Rectal smooth muscle tissue (tissue), 1 donor: ENCODE results near the gene HIP1.
"Not testable (repeated sequence)": the region's sequence is repeated elsewhere in the genome, so short reads cannot be mapped to it uniquely, and the experiment has no call there.

ENCODE experiments used
- H3K27ac ChIP-seq: one replicate; pipeline ENCODE4 v1.7.0; 2013; ENCODE audit warnings: low read depth, low read length, inconsistent platforms
- H3K27me3 ChIP-seq: one replicate; pipeline ENCODE4 v1.7.0; 2013; ENCODE audit warnings: low read length; ENCODE audit not compliant: control insufficient read depth, insufficient read depth
- H3K36me3 ChIP-seq: one replicate; pipeline ENCODE4 v1.7.0; 2013; ENCODE audit warnings: low read length; ENCODE audit not compliant: control insufficient read depth, insufficient read depth
- H3K4me1 ChIP-seq: one replicate; pipeline ENCODE4 v1.7.0; 2013; ENCODE audit warnings: low read length; ENCODE audit not compliant: control insufficient read depth, insufficient read depth
- H3K4me3 ChIP-seq: one replicate; pipeline ENCODE4 v1.7.0; 2013; ENCODE audit warnings: low read length
- H3K9ac ChIP-seq: one replicate; pipeline ENCODE4 v1.7.0; 2013; ENCODE audit warnings: low read length

Gene HIP1

DNA sequence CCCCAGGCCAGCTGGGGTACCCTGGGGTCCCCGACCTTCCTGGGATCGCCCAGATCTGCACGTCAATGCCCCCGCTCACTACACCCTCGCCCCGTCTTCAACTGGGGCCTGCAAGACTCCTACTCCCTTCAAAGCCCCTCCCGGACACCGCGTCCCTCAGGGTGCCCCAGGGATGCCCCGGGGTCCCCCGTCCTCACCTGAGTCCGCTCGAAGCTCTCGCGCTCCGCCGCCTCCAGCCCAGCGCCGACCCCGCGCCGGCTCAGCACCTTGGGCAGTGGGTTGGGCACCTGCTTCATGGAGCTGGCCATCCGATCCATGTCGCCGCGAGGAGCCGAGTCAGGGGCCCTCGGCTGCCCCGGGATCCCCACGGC lies at the start of gene HIP1:
HIP1 (minus strand) TSS at position 338 of the 371 bp plus-strand sequence; CDS start at position 317, 21 bp downstream.
- peak within 1 kb of the TSS; percentile 89 for H3K4me3 ChIP-seq
- no peaks in the 10 kb centered on the region for H3K27me3 ChIP-seq
- H3K36me3 ChIP-seq, result no peaks in the 10 kb centered on the region
- peaks cover 5% of the 10 kb centered on the region for H3K4me1 ChIP-seq
- peak within 1 kb of the TSS; percentile 45 for H3K9ac ChIP-seq
- H3K27ac ChIP-seq, result peak within 1 kb of the TSS; percentile 77

DNA sequence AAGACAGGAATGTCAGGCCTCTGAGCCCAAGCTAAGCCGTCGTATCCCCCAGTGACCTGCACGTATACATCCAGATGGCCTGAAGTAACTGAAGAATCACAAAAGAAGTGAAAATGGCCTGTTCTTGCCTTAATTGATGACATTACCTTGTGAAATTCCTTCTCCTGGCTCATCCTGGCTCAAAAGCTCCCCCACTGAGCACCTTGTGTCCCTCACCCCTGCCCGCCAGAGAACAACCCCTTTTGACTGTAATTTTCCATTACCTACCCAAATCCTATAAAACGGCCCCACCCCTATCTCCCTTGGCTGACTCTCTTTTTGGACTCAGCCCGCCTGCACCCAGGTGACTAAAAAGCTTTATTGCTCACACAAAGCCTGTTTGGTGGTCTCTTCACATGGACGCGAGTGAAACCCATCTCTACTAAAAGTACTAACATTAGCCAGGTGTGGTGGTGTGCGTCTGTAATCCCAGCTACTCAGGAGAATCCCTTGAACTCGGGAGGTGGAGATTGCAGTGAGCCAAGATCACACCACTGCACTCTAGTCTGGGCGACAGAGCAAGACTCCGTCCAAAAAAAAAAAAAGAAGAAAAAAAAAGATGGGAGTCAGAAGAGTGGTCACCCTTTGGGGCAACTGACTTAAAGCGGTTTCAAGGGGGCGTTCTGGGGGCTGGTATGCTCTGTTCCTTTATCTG lies 49.6 kb upstream of the HIP1 start:
- not testable (repeated sequence) for H3K4me3 ChIP-seq, H3K36me3 ChIP-seq, H3K9ac ChIP-seq, H3K27ac ChIP-seq, H3K27me3 ChIP-seq, H3K4me1 ChIP-seq

DNA sequence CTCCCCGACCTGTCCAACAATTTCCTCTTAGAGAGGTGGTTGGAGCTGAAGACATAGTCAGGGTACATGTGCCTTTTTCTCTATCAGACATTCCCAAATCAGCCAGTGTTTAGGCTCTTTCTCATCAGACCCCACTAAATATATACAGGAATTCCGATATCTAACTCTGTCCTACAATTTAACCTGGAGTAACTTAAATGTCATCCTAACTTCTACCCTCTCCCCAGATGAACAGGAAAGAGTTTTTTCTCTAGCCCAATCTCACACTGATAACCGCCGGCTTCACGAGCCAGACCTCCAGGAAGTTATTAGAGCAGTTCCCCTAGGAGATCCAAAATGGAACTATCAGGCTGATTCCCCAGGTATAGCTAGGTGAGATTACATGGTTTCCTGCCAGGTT lies 44.3 kb upstream of the HIP1 start:
- not testable (repeated sequence) for H3K4me3 ChIP-seq, H3K9ac ChIP-seq, H3K36me3 ChIP-seq, H3K4me1 ChIP-seq, H3K27me3 ChIP-seq, H3K27ac ChIP-seq

DNA sequence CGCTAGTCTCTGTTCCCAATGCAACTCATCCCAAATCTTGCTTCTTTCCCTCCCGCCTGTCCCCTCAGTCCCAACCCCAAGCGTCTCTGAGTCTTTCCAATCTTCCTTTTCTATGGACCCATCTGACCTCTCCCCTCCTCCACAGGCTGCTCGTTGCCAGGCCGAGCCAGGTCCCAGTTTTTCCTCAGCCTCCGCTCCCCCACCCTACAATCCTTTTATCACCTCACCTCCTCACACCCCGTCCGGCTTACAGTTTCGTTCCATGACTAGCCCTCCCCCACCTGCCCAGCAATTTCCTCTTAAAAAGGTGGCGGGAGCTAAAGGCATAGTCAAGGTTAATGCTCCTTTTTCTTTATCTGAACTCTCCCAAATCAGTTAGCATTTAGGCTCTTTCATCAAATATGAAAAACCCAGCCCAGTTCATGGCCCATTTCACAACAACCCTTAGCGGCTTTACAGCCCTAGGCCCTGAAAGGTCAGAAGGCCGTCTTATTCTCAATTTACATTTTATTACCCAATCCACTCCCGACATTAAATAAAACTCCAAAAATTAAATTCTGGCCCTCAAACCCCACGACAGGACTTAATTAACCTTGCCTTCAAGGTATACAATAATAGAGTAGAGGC lies 42.0 kb upstream of the HIP1 start:
- not testable (repeated sequence) for H3K4me3 ChIP-seq, H3K9ac ChIP-seq, H3K27me3 ChIP-seq, H3K27ac ChIP-seq, H3K36me3 ChIP-seq, H3K4me1 ChIP-seq

DNA sequence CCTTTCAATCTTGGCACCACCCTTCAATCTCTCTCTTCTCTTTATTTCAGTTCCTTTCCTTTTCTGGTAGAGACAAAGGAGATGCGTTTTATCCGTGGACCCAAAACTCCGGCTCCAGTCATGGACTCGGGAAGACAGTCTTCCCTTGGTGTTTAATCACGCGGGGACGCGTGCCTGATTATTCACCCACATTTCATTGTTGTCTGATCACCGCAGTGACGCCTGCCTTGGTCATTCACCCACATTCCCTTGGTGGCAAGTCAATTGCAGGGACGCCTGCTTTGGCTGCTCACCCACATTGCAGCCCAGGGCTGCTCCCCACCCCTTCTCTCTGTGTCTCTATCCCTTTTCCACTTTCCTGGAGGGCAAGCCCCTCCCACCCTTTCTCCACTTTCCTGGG lies 40.8 kb upstream of the HIP1 start:
- H3K4me1 ChIP-seq, H3K9ac ChIP-seq, H3K27me3 ChIP-seq, H3K4me3 ChIP-seq, H3K36me3 ChIP-seq, H3K27ac ChIP-seq: not testable (repeated sequence)

DNA sequence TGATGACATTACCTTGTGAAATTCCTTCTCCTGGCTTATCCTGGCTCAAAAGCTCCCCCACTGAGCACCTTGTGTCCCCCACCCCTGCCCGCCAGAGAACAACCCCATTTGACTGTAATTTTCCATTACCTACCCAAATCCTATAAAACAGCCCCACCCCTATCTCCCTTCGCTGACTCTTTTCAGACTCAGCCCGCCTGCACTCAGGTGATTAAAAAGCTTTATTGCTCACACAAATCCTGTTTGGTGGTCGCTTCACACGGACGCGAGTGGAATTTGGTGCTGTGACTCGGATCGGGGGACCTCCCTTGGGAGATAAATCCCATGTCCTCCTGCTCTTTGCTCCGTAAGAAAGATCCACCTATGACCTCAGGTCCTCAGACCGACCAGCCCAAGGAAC lies 40.3 kb upstream of the HIP1 start:
- not testable (repeated sequence) for H3K4me3 ChIP-seq, H3K9ac ChIP-seq, H3K4me1 ChIP-seq, H3K36me3 ChIP-seq, H3K27me3 ChIP-seq, H3K27ac ChIP-seq

DNA sequence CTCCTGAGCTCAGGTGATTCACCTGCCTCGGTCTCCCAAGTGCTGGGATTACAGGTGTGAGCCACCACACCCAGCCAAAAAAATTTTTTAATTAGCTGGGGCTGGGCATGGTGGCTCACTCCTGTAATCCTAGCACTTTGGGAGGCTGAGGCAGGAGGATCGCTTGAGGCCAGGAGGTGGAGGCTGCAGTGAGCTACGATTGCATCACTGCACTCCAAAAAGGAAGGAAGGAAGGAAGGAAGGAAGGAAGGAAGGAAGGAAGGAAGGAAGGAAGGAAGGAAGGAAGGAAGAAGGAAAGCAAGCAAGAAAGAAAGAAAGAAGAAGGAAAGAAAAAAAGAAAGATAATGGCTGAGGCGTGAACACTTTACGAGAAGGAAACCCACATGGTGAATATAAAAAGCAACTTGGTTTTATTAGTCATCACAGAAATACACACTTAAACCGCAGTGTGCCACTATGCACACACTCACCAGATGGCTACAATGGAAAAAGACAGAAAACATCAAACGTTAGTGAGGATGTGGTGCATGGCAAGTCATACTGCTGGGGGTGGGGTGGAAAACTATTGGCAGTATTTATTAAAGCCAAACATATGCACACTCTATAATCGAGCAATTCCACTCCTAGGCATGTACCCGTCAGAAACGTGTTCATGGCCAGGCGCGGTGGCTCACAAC lies 37.7 kb upstream of the HIP1 start:
- Histone ChIP-seq H3K9ac (no peak overlapping the region), H3K4me1 (no peaks in the 10 kb centered on the region), H3K36me3 (no peaks in the 10 kb centered on the region), H3K4me3 (no peak overlapping the region), H3K27me3 (no peaks in the 10 kb centered on the region), H3K27ac (no peak overlapping the region)

DNA sequence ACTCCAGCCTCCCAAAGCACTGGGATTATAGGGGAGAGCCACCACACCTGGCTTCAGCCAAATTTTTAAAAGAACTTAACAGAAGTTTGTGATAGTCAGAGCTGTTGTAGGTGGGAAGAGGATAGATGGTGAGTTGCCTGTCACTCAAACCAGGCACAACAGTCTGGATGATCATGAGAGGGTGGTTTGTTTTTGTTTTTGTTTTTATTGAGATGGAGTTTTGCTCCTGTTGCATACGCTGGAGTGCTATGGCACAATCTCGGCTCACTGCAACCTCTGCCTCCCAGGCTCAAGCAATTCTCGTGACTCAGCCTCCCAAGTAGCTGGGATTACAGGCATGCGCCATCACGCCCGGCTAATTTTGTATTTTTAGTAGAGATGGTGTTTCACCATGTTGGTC lies 35.2 kb upstream of the HIP1 start:
- H3K4me1 ChIP-seq, H3K27ac ChIP-seq, H3K36me3 ChIP-seq, H3K4me3 ChIP-seq, H3K9ac ChIP-seq, H3K27me3 ChIP-seq: not testable (repeated sequence)

DNA sequence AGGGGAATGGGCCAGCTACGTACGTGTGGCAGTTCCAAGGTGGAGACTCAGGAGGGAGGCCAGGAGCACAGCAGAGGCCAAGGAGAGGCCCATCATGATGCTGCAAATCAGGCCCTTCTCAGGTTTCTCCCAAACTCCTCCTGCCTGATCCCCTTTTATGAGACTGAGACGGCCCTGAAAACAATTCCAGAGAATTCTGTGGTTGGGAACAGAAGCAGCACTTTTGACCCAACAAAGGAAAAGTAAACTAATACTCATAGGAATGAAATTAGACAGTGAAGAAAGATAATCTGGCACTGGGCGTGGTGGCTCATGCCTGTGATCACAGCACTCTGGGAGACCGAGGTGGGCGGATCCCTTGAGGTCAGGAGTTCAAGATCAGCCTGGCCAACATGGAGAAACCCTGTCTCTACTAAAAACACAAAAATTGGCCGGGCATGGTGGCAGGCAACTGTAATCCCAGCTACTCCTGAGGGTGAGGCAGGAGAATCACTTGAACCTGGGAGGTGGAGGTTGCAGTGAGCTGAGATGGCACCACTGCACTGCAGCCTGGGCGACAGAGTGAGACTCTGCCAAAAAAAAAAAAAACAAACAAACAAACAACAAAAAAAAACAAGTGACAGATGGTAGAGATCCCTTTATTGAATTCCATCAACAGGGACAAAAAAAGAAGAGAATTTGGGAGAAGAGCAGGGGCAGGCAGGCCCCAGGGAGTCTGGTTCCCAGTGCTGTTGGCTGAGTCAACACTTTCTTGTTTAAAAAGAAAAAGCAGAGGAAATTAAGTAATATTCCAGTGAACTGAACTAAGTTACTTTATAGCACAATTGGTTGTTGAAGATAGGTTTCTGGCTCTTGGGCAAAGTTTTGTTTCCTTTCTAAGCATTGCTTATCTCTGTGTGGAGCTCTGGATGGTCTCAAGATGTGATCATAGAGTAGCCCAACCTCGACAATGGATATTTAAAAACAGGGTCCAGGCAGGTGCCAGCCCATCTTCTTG lies 33.6 kb upstream of the HIP1 start, which contains the start of gene CCL26:
CCL26 (minus strand) TSS at position 131 of the 997 bp plus-strand sequence; CDS start at position 96, 35 bp downstream.
- H3K9ac ChIP-seq, result no peak within 1 kb of the TSS
- H3K27ac ChIP-seq, result no peak within 1 kb of the TSS
- no peaks in the 10 kb centered on the region for H3K27me3 ChIP-seq
- no peak within 1 kb of the TSS for H3K4me3 ChIP-seq
- no peaks in the 10 kb centered on the region for H3K4me1 ChIP-seq
- no peaks in the 10 kb centered on the region for H3K36me3 ChIP-seq

DNA sequence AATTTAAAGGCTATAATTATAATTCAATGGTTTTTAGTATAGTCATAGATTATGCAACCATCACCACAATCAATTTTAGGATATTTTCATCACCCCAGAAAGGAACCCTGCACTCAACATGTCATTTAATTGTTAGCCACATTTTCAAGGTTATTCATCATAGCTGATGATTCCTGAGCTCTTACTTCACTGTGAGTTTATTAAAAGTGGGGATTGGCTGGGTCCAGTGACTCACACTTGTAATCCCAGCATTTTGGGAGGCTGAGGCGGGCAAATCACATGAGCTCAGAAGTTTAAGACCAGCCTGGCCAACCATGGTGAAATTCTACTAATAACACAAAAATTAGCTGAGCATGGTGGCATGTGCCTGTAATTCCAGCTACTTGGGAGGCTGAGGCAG lies 32.5 kb upstream of the HIP1 start:
- Histone ChIP-seq H3K27me3 (no peaks in the 10 kb centered on the region), H3K9ac (no peak overlapping the region), H3K27ac (no peak overlapping the region), H3K4me3 (no peak overlapping the region), H3K36me3 (no peaks in the 10 kb centered on the region), H3K4me1 (no peaks in the 10 kb centered on the region)

DNA sequence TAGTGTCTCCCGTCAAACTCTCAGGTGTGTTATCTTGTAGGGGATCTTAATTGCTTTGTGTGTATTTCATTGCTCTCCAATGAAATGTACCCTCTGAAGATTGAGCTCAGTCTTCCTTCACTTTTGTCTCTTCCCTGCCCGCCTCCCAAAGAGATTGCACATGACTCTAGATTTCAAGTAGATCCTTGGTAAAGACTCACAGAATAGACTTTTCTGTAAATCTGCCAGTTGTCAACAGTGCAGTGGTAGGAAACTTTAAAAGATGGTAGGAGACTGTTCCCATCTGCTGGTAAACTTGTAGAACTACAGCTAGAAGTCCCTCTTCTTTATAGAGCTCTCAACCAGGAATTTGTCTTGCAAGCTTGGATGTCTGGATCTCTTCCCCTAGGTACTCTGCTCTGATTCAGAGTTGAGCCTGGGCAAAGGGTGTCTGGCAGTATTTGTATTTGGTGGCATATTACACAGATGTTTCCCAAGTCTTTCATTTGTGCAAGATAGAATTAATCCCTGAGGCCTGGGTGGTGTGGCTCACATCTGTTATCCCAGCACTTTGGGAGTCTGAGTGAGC lies 23.7 kb upstream of the HIP1 start:
- H3K27me3 ChIP-seq, result no peaks in the 10 kb centered on the region
- no peak overlapping the region for H3K4me3 ChIP-seq
- H3K4me1 ChIP-seq, result no peaks in the 10 kb centered on the region
- H3K27ac ChIP-seq, result no peak overlapping the region
- H3K9ac ChIP-seq, result no peak overlapping the region
- H3K36me3 ChIP-seq, result no peaks in the 10 kb centered on the region

DNA sequence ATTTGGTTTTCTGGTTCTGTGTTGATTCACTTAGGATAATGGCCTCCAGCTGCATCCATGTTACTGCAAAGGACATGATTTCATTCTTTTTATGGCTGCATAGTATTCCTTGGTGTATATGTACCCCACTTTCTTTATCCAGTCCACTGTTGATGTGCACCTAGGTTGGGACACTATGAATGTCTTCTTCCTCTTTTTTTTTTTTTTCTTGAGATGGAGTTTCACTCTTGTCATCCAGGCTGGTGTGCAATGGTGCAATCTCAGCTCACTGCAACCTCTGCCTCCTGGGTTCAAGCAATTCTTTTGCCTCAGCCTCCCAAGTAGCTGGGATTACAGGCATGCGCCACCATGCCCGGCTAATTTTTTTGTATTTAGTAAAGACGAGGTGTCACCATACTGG lies 23.1 kb upstream of the HIP1 start:
- not testable (repeated sequence) for H3K4me1 ChIP-seq, H3K27me3 ChIP-seq, H3K36me3 ChIP-seq, H3K9ac ChIP-seq, H3K27ac ChIP-seq, H3K4me3 ChIP-seq
